Central memory CD4-positive, alpha-beta T cell (primary cell): ENCODE results near the gene HVCN1.
"Not testable (repeated sequence)": the region's sequence is repeated elsewhere in the genome, so short reads cannot be mapped to it uniquely, and the experiment has no call there.

ENCODE experiments used
- DNase-seq: peaks from one replicate; pipeline ENCODE4 v3.0.0; 2022
- total RNA-seq, 3 experiments: gene quantifications; one replicate each; lab custom pipeline; 2026; lab: John Stamatoyannopoulos, UW

HVCN1 gene, protein sequence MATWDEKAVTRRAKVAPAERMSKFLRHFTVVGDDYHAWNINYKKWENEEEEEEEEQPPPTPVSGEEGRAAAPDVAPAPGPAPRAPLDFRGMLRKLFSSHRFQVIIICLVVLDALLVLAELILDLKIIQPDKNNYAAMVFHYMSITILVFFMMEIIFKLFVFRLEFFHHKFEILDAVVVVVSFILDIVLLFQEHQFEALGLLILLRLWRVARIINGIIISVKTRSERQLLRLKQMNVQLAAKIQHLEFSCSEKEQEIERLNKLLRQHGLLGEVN
- total RNA-seq = 3.1 to 12.1 (median 7.9) reads per million in 3 experiments

DNA sequence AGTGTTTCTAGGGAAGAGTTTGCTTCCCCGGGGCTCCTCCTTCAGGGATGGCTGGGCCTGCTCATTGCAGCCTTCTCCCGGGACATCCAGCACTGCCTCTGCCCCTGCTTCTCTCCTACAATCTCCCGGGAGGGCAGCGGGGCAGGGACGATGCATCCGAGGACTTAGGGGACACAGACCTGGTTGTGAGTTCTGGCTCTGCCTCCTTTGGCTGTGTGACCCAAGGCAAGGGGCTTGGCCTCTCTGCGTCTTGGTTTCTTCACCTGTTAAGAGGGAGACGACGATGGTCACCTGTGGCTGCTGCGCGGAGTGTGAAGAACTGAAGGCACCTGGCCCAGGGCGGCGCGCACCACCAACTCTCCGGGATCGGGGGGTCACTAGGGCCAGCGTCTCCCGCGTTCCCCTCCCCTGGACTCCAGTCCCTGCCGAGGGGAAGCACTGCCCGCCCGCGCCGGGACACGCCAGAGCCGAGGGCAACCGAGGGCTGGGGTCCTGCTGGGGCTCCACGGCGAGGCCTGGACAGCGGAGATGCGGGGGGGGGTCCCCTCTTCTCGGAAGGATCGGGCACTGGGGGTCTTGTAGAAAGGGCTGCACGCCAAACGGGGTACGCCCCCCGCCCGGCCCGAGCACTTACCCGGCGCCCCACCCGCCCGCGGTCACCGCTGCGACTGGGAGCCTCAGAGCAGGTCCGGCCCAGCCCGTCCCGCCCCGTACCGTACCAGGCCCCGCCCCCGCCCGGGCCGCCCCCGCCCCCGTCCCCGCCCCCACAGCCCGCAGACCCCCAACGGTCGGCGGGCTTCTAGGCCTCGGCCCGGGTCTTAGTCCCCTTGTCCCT lies at the start of gene HVCN1:
TSS of gene HVCN1 (minus strand) at position 670 of the 835 bp plus-strand sequence. CDS start 5,870 bp downstream, outside the sequence.
- DNase-seq = no peak

DNA sequence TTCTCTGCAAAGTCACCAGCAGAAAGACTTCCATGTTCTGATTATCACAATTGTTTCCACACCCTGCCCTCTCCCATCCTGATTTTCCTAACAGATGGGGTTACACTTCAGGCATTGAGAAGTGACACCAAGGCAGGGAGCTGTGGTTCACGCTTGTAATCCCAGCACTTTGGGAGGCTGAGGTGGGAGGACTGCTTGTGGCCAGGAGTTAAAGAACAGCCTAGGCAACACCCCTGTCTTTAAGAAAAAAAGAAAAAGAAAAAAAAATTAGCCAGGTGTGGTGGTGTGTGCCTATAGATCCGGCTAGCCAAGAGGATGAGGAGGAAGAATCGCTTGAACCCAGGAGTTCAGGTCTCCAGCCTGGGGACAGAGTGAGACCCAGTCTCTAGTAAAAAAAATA lies 48.6 kb upstream of the HVCN1 start:
- no peak for DNase-seq

DNA sequence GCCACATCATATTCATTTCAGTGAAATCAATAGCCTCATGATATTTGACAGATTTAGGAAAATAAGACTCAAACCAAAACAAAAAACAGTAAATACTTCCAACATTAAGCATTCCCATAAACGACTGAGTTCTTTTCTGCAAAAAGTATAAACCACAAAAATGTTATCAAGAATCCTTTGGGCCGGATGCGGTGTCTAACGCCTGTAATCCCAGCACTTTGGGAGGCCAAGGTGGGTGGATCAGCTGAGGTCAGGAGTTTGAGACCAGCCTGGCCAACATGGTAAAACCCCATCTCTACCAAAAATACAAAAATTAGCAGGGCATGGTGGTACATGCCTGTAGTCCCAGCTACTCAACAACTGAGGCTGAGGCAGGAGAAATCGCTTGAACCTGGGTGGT lies 48.1 kb upstream of the HVCN1 start:
- not testable (repeated sequence) for DNase-seq

DNA sequence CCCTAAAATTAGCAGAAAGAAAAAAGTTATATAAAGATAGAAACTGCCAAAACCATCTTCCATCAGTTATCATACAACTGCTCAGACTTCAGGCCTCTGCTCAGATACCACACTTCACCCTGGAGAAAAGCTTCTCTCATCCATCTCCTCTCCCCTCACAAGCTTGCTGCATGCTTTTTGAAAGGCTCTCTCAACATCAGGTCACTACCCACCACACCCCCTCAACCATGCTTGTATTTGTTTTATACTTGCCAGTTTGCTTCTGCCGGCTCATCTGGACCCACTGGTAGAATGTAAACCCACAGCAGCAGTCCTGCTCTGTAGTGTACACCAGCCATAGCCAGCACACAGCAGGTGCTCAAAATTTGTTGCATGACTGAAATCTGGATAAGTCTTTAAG lies 45.0 kb upstream of the HVCN1 start:
- no peak for DNase-seq

DNA sequence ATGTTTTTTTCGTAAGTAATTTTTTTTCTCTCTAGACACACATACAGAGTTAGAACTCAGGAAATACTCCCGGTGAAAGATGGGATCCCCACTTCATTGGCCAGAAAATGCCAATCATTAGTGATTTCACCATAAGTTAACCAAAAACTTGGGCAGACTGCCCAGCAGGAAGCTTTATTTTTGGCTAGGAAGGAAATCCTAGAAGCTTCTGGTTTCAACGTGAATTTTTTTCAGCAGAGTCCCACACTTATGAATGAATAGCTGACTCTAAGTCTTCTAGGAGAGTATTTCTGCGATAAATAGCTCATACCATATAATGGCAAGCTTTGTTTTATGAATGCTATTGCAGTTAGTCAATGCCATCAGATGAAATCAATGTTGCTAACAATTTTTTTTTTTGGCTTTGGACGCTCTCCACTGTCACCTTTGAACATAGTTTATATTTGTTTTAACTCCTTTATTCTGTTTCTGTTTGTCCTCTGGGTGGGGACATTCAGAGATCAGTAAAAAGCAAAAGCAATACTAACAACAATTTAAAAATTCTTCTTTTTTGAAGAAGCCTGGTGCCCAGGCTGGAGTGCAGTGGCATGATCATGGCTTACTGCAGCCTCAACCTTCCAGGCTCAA lies 44.3 kb upstream of the HVCN1 start:
- no peak for DNase-seq

DNA sequence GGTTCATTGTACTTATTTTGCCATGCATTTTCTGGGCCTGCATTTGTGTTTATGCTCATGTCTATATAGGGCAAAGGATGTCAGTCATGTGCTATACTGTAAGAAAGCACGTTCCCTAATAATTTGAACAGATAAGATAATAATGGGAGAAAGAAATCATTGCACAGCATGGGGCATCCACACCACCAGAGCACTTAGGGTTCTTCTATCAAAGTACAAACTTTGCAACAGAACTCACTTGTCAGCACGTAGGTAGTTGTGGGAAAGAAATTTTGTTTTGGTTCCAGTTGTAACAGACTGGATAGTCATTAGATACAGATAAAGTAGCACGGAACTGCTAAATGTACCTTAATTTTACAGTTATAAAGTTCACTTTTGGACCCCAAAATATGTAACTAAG lies 43.7 kb upstream of the HVCN1 start:
- no peak for DNase-seq

DNA sequence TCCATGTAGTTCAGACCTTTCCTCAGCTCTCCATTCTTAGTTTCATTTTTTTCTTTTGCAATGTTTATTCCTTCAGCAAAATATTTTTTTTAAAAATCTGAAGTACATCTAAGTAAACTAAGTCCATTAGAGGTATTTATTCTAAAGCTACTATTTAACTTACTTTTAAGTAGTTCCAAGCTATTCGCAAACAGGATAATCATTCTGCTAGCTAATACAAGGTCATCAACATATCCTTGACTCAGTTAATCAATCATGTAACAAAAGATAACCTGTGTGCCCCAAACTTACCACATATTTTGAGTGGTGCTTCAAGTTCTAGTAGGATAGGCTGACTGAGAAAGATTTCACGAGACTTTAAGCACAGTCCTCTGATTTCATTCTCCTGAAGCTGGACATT lies 42.6 kb upstream of the HVCN1 start:
- no peak for DNase-seq

DNA sequence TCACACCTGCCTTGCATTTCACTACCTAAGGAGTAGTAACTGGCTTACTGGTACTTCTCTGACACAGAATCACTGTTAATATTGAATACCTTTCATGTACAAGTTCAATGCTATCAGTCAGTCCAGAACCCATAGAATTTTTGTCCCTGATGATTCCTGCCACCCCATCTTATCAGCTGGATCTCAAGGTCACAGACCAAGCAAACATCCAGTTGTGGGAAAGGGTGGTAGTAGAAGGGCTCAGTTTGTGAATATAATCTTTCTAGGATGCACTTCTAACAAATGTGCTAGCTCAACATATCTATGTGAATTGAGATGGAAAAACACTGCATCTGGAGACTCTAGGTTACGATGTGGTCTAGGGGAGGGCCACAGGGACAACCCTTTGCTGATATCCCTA lies 39.7 kb upstream of the HVCN1 start:
- DNase-seq = no peak

DNA sequence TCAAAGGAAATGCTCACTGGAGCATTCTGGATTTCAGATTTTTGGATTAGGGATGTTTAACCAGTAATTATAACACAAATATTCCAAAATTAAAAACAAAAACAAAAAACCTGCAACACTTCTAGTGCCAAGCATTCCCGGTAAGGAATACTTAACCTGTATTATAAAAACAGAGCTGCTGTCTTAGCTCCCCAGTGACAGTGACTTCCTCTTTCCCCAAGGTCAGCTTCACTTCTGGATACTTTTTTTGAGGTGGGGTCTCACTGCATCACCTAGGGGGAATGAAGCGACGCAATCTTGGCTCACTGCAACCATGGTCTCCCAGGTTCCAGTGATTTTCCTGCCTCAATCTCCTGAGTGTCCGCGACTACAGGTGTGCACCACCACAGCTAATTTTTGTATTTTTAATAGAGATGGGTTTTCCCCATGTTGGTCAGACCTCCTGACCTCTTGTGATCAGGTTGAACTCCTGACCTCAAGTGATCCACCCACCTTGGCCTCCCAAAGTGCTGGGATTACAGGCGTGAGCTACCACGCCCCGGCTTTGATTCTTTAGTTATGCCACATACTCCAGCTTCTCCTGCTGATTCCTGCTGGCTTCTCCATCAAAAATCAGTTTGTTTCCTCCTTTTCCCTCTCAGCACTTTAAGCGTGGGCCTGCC lies 37.9 kb upstream of the HVCN1 start:
- DNase-seq = no peak

DNA sequence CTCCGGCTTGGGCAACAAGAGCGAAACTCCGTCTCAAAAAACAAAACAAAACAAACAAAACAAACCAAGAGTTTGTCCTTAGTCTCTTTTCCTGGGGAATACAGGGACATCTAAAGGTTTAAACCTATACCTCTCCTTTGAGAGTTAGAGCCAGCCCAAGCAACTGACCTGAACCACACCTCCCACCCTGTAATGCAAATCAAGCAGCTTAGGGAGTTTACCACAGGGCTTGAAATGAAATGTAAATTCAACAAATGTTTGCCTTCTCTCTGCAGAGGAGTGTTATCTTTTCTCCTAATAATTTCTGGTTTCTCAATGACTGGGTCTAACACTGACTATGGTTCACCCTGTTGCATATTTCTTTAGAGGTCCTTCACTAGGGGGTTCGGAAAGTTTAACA lies 37.1 kb upstream of the HVCN1 start:
- no peak for DNase-seq

DNA sequence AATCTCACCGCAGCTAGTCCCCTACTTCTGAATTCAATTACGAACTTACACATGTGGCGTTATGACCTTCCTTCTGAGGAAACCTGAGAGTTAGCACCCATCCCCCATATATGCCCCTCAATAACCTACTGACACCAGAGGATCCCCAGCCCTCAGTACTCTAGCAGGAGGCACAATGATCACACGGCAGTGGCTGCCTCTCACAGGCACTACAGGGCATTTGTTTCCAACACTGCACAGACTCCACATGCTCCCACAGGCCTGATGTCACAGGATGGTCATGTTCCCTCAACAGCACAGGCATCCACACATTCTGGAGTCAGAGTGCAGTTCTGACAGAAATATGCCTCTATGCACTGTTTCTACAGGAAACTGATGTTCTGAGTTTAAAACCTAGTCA lies 36.4 kb upstream of the HVCN1 start:
- no peak for DNase-seq

DNA sequence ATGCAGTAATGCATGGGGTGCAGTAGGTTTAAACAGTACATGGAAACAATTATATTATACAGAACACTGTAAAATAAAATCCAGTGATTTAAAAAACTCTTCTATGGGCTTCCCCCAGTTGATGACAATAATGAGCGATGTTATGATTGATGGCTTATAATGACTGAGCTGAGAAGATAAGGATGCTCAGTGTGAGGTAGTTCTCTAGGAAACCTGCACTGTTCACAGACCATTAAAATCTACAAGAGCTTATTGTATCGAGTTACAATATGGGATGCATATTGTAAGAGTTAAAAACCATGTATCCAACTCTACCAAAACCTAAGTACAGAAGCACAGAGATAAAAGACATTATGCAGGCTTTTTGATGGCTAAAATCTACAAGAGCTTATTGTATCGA lies 34.0 kb upstream of the HVCN1 start:
- DNase-seq = not testable (repeated sequence)

DNA sequence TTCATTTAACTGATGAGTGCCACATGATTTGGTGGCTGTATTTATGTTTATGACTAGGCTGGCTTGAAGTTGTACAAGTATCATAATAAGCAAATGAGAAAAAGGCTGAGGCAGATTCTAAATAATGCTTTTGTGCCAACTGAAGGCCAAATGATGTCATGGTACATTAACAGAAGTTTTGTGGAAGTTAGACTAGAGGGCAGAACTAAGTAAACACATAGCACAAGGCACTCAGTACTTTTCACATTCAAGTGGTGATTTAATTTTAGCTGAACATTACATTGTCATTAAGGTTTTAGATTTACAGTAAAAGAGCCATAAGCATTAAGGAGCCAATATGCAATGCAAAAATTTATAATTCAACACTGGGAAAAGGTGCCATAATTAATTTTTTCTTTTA lies 32.7 kb upstream of the HVCN1 start:
- DNase-seq = no peak

DNA sequence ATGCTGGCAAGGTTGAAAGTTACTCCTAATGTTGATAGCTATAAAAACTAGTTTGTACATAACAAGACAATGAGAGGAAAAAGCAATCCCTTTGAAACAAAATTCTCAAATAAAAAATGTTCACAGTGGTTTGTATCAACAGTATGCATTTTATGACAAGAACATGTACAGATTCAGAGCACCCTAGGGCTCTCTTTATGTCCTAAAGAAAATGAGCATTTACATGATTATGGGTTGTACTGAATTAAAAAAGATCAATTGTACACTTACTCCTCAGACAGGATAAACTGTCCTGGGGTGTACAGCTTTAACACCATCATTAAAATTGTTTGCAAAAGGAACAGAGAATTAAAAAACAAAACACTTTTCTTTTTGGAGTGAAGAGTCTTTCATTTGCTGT lies 31.6 kb upstream of the HVCN1 start:
- no peak for DNase-seq

DNA sequence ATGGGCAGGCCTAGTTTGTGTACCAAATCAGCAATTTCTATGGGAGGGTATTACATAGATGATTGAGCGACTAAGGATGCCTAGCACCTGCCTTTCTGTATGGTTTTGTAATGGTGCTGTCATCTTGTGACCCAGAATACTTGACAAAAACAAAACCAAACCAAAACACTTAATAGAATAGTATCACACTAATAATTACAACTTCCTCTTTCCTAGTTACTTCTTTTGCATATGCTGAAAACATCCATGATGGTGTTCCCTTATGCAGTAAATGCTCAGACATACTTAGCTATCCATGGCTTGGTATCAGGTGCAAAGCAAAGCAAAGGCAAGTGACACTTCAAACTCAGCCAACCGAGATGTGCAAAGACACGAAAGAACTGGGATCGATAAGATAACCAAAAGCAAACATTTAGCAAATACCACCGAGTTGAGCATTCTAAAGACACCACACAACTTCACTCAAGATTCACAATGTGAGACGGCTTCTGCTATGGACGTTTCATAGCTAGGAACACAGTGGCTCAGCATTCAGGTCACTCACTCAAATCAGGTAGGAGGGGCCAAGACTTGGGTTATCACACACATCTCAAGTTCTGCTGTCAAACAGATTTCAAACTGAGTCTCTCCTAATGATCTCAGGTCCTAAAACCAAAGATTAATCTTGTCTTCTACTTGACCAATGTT lies 29.4 kb upstream of the HVCN1 start:
- DNase-seq = no peak

DNA sequence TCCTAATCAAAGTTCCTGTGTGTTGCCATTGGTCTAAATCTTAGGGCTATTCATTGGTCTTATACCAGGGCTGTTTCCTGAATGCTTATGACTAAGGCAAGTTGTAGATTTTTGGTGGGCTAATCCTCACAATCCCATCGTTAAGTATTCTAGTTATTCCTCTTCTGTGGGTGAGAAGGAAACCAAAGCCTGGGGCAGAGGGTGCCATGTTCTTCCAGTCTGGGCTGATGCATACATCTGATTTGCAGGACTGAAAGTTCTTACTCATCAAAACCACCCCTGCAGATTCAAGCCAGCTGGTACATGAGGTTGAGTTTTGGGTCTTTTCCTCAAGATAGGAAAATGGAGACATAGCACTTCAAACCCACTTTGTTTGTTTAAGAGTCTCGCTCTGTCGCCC lies 28.1 kb upstream of the HVCN1 start:
- DNase-seq = no peak

DNA sequence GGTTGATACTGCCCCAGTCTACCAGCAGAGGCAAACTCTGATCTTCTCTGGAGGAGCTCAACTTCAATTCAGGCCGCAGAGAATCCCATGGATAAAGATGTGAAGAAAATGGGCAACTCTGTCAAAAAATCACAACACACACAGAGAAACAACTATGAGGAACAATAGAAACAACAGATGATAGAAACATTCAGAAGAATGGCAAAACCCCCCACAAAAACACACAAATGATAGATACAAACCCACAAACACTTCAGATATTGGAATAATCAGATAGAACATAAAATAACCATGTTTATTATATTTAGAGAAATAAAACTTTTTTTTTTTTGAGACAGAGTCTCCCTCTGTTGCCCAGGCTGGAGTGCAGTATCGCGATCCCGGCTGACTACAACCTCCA lies 20.0 kb upstream of the HVCN1 start:
- DNase-seq = no peak

DNA sequence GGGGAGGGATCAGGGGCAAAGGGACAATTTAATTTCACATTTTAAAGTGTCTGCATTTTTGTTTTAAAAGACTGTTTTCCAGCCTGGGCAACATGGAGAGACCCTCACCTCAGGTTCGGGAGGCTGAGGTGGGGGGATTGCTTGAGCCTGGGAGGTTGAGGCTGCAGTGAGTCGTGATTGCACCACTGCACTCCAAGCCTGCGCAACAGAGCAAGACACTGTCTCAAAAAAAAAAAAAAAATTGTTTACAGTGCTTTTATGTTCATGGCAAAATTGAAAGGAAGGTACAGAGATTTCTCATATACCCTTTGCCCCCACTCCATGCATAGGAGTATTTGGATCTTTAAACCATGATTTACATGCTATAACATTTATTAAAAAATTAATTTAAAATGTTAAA lies 16.4 kb upstream of the HVCN1 start:
- no peak for DNase-seq

DNA sequence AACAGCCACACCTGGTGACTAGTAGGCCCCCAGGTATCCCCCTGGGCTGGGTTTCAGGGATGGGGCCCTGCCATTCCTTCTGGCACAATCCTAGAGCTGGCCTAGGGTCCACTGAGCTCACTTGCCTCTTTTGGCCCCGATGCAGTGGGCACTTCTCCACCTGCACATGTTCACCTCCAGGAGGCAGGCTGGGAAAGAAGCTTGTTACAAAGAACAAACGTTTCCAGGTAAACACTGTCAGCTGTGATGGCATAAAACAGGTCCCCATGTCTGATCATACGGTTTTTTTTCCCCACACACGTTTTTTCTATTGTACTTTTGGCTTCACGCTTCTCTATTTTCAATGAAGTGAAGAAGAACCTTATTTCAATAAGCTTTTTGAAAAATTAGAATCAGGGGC lies 15.8 kb upstream of the HVCN1 start:
- no peak for DNase-seq

DNA sequence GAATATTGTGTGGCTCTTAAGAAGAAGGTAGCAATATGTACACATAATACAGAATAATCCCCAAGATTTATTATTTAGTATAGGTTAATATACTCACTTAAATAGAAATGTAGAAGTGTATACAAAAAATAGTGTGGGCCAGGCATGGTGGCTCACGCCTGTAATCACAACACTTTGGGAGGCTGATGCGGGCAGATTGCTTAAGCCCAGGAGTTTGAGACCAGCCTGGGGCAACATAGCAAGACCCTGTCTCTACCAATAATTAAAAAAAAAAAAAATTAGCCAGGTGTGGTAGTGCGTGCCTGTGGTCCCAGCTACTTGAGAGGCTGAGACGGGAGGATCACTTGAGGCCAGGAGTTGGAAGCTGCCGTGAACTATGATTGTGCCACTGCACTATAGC lies 15.3 kb upstream of the HVCN1 start:
- DNase-seq = no peak

DNA sequence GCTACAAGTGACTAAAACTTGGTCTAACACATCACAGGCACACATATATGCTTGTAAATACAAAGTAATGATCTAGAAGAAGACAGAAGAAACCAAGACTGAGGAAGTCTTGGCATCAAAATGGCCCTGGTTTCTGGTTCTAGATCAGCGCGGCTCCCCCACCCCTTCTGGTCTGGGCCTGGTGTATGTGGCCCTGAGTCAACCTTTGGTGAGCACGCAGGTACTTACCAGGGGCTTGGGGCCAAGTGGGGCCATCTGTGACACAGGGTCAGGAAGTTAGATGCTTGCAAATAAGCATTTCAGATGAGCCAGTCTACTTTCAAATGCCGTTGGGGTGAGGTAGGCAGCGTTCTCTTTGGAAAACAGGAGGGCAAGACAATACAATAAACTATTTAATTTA lies 13.2 kb upstream of the HVCN1 start:
- no peak for DNase-seq

DNA sequence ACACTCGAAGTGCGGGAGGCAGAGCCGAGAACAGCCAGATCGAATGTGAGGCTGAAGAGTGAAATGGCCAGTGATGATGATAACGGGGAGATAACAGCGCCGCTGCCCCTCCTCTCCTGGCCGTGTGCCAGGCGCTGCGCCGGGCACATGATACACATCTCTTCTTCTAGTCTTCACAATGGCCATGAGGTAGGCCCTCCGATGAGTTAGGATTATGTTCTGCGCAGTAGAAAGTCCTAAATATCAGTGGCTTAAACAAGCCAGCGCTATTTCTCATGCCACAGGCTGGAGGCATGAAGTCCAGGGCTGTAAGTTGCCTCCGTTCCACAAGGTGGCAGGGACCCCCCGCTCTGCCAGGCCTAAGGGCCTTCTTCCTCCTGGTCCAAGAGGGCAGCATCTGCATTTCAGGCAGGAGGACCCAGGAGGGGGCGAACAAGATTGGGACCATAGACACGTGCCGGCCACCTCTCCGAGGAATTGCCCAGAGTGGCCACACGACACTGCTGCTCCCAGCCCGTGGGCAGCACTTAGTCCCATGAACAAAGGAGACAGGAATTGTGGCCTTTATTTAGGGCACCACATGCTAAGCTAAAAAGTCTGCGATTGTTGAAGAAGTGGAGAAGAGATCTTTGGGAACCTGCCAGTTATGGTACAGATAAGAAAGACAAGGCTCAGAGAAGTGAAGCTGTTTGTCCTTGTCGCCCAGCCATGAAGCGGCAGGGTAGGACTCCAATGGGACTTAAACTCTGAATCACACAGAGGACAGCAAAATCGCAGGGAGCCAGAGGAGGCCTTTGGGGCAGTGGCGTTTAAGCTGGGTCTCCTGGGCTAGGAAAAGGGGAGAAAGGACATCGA lies 10.9 kb upstream of the HVCN1 start:
- no peak for DNase-seq
